Fibroblast of lung (primary cell): Measurements from ENCODE around the gene C2CD4B.

ENCODE experiments used
- EZH2 ChIP-seq: IDR thresholded peaks from 2 replicates; pipeline ENCODE4 v1.5.1; 2012; ENCODE audit warnings: low read length, control low read depth, mild to moderate bottlenecking; ENCODE audit errors: missing control alignments
- TF ChIP-seq, protein P1 (sequence below), 2 donors: IDR thresholded peaks in 1 of 2; conservative IDR thresholded peaks in 1 of 2; 1 replicate in 1 of 2; 2 replicates in 1 of 2; pipeline ENCODE4 v1.5.1; 2011 to 2012; ENCODE audit warnings: low read length in 2 of 2, control low read depth in 1 of 2, inconsistent platforms in 1 of 2, low read depth in 1 of 2, mild to moderate bottlenecking in 1 of 2

DNA sequence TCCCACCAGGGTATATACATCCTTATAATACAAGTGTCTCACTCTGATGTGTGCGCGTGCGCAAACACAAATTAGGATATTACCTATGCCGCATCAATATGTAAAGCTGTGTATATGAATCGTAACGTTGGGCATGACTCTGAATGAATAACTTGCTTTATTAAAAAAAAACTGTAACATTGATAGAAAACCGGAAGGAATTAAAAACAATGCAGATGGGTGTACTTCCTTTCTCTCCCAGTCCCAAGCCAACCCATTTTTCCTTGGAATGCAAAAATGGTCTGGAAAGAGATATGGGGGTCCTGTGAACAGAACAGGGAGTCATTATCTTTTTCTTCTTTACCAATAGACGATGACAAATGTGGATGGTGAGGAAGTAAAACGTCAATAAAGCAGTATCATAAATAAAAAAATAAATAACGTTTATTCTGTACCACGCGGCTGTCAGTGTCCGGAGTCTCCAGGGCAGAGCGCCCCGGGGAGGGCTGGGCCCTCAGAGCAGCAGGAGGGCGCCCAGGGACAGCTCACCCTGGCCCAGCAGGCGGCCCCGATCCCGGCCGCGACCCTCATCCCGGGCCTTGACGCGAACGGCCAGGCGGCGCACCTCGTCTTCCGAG lies 1.6 kb downstream of the C2CD4B start:
- TF ChIP-seq EZH2: no peak
- TF ChIP-seq, protein P1, sequence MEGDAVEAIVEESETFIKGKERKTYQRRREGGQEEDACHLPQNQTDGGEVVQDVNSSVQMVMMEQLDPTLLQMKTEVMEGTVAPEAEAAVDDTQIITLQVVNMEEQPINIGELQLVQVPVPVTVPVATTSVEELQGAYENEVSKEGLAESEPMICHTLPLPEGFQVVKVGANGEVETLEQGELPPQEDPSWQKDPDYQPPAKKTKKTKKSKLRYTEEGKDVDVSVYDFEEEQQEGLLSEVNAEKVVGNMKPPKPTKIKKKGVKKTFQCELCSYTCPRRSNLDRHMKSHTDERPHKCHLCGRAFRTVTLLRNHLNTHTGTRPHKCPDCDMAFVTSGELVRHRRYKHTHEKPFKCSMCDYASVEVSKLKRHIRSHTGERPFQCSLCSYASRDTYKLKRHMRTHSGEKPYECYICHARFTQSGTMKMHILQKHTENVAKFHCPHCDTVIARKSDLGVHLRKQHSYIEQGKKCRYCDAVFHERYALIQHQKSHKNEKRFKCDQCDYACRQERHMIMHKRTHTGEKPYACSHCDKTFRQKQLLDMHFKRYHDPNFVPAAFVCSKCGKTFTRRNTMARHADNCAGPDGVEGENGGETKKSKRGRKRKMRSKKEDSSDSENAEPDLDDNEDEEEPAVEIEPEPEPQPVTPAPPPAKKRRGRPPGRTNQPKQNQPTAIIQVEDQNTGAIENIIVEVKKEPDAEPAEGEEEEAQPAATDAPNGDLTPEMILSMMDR (conservative IDR thresholded peaks at IDR 0.05 in 1 of 2, IDR thresholded peaks at IDR 0.05 in 1 of 2; ENCODE audit: low read depth in 1 of 2, low read length in 2 of 2): no peak
